ENCODE results near the gene HMCN2. TPM values are rescaled to one million over a fixed set of nuclear protein-coding genes. Genes with fewer than 3 reads are reported as not detected.

HMCN2 gene
- total RNA-seq, 4 donors from 2014 or later: 0.68 to 9.2 (median 4.7) TPM

DNA sequence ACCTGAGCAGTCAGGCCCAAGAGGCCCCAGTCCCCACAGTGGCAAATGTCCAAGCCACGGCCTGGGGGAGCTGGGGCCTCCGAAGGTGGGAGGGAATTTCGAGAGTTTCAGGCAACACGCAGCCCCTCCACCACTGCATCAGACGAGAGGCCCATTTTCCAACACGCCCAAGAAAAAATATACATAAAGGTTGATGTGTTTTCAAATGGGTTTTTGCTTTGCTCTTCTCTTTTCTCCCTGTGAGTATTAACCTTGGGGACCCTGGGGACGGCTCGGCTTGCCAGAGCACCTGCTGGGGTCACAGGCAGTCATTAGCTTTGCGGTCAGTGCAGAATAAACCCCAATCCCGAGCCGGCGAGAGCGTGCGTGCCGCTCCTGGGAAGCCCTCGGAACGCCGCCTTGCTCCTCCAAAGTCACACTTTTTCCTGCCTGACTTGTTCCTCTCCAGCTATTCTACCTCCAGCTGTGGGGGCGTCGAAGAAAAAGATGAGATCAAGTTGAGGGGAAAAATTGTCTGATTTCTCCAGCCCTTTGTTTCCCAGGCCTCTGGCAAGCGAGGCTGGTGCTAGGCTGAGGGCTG is 210.7 kb downstream of the HMCN2 start:
- TF ChIP-seq, protein P1, sequence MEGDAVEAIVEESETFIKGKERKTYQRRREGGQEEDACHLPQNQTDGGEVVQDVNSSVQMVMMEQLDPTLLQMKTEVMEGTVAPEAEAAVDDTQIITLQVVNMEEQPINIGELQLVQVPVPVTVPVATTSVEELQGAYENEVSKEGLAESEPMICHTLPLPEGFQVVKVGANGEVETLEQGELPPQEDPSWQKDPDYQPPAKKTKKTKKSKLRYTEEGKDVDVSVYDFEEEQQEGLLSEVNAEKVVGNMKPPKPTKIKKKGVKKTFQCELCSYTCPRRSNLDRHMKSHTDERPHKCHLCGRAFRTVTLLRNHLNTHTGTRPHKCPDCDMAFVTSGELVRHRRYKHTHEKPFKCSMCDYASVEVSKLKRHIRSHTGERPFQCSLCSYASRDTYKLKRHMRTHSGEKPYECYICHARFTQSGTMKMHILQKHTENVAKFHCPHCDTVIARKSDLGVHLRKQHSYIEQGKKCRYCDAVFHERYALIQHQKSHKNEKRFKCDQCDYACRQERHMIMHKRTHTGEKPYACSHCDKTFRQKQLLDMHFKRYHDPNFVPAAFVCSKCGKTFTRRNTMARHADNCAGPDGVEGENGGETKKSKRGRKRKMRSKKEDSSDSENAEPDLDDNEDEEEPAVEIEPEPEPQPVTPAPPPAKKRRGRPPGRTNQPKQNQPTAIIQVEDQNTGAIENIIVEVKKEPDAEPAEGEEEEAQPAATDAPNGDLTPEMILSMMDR (IDR thresholded peaks at IDR 0.05; ENCODE audit: low read depth): no peak

DNA sequence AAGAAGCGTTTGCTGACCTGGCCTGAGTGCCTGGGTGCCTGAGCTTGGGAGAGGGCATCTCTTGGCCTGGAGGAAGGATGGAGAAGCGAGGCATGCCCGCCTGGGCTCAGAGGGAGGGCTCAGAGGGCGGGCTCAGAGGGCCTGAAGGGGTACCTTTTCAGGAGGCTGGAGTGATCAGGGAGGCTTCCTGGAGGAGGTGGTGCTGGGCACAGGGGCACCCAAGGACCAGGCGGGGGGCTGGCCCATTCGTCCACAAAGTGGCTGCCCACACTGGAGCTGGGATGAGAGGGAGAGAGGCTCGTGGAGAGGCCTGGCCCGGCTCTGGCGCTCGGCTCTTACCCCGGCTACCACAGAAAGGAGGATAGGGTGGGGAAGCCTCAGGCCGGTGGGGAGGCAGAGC is 212.0 kb downstream of the HMCN2 start:
- TF ChIP-seq, protein P1 (IDR thresholded peaks at IDR 0.05; ENCODE audit: low read depth): no peak

DNA sequence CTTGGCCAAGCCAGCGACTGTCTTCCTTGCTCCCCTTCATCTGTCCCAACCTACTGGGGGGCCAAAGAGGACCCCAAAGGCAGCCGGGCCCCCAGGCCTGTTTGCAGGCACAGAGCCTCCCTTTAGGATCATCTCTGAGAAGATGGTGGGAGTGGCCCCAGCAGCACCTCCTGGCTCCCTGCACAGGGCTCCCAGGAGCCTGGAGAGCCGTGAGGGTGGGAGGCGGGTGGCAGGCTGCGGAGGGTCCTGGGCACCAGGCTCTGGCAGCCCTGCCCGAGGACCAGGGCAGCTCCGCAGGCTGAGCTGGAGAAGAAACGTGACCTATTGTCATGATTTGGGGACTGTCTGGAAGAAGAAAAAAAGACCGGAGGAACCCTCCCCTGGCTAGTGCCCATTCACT is 212.6 kb downstream of the HMCN2 start:
- TF ChIP-seq, protein P1 (IDR thresholded peaks at IDR 0.05; ENCODE audit: low read depth): no peak

DNA sequence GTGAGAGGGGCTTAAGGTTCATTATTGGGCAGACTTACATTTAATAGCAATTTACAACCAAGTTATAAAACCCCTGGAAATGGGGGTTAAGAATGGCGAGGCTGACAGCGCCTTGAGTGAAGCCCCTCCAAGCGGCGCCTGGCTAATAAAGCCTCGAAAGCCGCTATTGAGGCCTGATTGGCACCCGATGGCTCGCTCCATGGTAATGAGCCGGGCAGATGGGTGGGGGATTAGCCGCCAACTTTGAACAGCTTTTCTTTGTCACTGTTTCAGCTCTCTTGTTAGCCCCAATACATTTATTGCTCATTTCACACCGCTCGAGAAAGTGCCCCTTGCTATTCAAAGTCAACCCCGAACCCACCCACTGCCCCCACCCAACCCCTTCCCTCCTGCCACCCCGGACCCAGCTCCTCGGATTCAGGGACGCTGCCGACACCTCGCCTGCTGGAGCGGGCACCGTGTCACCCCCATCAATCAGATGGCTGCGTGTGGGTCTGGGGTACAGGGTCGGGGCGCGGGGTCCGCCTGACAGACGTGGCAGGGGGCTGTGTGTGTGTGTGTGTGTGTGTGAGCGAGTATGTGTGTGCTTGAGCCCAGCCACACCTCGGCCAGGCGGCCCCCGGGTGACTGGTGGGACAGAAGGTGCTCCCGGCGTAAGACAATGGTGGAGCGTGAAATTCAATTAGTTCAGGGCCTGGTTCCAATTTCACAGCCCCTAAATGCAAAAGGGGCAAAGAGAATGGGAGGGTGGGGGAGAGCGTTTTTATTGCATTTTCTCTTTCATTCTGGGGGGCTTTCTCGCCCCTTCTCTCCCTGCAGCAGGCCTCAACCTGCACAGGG is 213.4 kb downstream of the HMCN2 start:
- TF ChIP-seq, protein P1 (IDR thresholded peaks at IDR 0.05; ENCODE audit: low read depth): no peak

DNA sequence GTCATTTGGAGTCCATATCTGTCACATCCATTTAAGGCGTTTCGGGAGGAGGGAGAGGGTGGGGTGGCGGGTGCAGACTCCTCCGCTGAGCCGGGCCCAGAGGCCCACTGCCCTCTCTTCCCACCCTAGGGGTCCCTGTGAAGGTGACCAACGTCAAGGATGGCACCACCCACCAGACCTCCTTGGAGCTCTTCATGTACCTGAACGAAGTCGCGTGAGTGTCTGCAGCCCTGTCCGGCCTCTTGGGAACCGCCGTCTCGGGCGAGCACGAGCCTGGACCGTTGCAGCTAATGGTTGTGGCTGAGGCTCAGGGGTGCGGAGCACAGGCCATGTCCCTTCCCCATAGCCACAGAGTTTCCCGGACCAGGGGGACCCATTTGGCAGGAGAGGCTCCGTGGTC is 214.0 kb downstream of the HMCN2 start:
- TF ChIP-seq, protein P1 (IDR thresholded peaks at IDR 0.05; ENCODE audit: low read depth): no peak

DNA sequence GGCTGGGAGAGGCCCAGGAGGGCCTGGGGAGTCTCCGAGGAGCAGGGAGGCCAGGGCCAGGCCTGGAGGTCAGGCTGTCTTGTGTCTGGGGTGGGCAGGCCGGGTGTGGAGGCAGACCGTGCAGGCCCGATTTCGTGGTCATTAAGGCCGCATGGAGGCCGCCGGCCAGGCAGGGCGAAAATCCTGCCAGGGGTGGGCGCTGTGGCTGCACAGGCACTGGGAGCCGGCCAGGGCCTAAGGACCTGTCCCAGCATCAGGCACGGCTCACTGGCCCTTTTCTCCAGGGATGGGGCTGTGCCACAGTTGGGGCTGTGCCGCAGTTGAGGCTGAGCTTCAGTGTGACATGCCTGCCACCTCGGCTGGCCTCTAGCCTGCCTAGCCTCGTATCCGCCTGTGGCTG is 215.1 kb downstream of the HMCN2 start:
- TF ChIP-seq, protein P1 (IDR thresholded peaks at IDR 0.05; ENCODE audit: low read depth): no peak

DNA sequence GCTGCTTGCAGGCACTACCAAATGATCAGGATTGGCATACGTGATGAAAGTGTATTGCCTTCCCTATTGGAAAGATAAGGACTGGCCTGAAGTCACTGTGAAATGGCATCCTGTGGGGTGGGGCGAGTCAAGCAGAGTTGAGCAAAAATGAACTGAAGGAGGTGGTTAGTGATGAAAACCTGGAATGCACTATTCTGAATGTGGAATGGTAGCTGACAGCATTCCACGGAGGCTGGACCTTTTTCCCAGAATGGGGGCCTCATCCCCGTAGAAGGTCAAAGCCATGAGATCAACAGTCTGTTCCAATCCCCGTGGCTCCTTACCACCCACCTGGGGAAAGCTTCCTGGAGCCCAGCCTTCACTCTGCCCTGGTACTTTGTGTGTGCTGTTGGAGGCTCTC is 216.9 kb downstream of the HMCN2 start:
- TF ChIP-seq, protein P1 (IDR thresholded peaks at IDR 0.05; ENCODE audit: low read depth): no peak
